Measurements from ENCODE around the gene AKT3. TPM values are rescaled to one million over a fixed set of nuclear protein-coding genes. Genes with fewer than 3 reads are reported as not detected.

AKT3 gene
- polyA plus RNA-seq, 1 donor (not counting 4 experiments of a cell fraction or from before 2014, with no cell fraction given): 2.9 TPM

DNA sequence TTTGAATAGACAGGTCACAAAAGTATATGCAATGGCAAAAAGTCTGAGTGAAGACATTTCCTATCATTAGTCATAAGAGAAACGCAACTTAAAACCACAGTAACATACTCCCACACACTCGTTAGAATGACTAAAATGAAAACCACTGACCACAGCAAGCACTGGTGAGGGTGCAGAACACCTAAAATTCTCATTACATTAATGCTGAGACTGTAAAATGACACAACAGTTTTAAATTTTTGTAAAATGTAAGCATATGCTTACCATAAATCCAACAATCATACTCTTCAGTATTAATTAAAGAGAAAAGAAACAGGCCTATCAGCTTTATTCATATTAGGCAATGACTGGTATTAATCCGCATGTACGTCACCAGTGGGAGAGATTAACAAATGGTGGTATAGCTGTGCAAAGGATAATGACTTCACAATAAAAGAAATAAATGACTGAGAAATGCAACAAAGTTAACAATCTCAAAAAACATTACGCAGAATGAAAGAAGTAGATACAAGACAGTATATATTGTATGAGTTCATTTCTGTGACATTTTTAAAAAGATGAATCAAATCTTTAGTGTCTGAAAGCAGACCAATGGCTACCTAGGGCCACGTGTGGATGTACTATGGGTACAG, 253.5 kb downstream of the AKT3 start:
- Histone ChIP-seq H3K4me1 (ENCODE audit: control insufficient read depth, extremely low read depth, insufficient read depth, low read length) (peaks cover 23% of the 10 kb centered on the region), H3K9me1 (ENCODE audit: control insufficient read depth, extremely low read depth, insufficient read depth, low read length) (no peaks in the 10 kb centered on the region), H3K4me2 (ENCODE audit: control insufficient read depth, extremely low read depth, insufficient read depth, low read depth, low read length) (peak overlapping the region; percentile 29), H3K9ac (ENCODE audit: control insufficient read depth, extremely low read depth, insufficient read depth, low read length) (no peak overlapping the region), H3K4me3 (ENCODE audit: control insufficient read depth in 2 of 3, extremely low read depth in 1 of 3, insufficient read depth in 2 of 3, low read depth in 1 of 3, low read length in 3 of 3) (no peak overlapping the region), H3K27me3 (ENCODE audit: control insufficient read depth, extremely low read depth, insufficient read depth, low read length) (no peaks in the 10 kb centered on the region), H3K27ac (ENCODE audit: control insufficient read depth, insufficient read depth, low read length) (peak overlapping the region; percentile 46), H4K20me1 (ENCODE audit: control insufficient read depth, extremely low read depth, insufficient read depth, low read length) (no peaks in the 10 kb centered on the region), H3K79me2 (ENCODE audit: control insufficient read depth, insufficient read depth, low read length) (no peaks in the 10 kb centered on the region), H2AFZ (ENCODE audit: control insufficient read depth, low read length) (no peak overlapping the region), H3K9me3 (ENCODE audit: control insufficient read depth, low read depth, low read length) (no peaks in the 10 kb centered on the region), H3K36me3 (ENCODE audit: control insufficient read depth in 2 of 2, extremely low read depth in 1 of 2, insufficient read depth in 2 of 2, low read length in 2 of 2) (no peaks in the 10 kb centered on the region)
- no peak for TF ChIP-seq EZH2 (IDR thresholded peaks at IDR 0.05; ENCODE audit: low read length)
- TF ChIP-seq, protein P1, sequence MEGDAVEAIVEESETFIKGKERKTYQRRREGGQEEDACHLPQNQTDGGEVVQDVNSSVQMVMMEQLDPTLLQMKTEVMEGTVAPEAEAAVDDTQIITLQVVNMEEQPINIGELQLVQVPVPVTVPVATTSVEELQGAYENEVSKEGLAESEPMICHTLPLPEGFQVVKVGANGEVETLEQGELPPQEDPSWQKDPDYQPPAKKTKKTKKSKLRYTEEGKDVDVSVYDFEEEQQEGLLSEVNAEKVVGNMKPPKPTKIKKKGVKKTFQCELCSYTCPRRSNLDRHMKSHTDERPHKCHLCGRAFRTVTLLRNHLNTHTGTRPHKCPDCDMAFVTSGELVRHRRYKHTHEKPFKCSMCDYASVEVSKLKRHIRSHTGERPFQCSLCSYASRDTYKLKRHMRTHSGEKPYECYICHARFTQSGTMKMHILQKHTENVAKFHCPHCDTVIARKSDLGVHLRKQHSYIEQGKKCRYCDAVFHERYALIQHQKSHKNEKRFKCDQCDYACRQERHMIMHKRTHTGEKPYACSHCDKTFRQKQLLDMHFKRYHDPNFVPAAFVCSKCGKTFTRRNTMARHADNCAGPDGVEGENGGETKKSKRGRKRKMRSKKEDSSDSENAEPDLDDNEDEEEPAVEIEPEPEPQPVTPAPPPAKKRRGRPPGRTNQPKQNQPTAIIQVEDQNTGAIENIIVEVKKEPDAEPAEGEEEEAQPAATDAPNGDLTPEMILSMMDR (optimal IDR thresholded peaks at IDR 0.05 in 1 of 3, IDR thresholded peaks at IDR 0.05 in 1 of 3, conservative IDR thresholded peaks at IDR 0.05 in 1 of 3; ENCODE audit: extremely low read depth in 1 of 3, insufficient read depth in 2 of 3, low read length in 3 of 3): no peak
- DNase-seq (ENCODE audit: low read depth, low spot score) (peak; percentile 23), FAIRE-seq (peak; percentile 34)
- dilution Hi-C loops (cut with MboI; ENCODE audit: extremely low pct_ligation_motif_present, low sequenced_read_pairs): no loop called here

DNA sequence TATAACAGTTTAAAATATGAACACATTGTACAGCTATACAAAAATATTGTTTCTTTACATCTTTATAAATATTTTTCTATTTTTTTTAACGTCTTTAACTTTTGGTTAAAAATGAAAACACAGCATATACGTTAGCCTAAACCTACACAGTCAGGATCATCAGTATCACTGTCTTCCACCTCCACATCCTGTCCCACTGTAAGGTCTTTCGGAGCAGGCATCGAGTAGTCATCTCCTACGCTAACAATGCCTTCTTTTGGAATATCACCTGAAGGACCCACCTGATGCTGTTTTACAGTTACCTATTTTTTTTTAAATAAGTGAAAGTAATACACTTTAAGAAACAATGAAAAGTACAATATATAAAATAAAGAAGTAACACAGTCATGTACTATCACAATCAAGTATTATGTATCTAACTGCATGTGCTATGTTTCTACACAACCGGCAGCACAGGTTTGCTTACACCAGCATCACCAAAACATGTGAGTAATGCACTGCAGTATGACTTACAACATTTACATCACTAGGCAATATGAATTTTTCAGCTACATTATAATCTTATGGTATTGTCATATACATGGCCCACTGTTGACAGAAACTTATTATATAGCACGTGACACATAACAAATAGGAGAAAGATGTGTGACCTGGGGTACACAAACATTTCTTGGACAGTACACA, 254.4 kb downstream of the AKT3 start:
- Histone ChIP-seq H3K4me1 (ENCODE audit: control insufficient read depth, extremely low read depth, insufficient read depth, low read length) (peaks cover 23% of the 10 kb centered on the region), H2AFZ (ENCODE audit: control insufficient read depth, low read length) (no peak overlapping the region), H3K4me3 (ENCODE audit: control insufficient read depth in 2 of 3, extremely low read depth in 1 of 3, insufficient read depth in 2 of 3, low read depth in 1 of 3, low read length in 3 of 3) (no peak overlapping the region), H4K20me1 (ENCODE audit: control insufficient read depth, extremely low read depth, insufficient read depth, low read length) (no peaks in the 10 kb centered on the region), H3K27ac (ENCODE audit: control insufficient read depth, insufficient read depth, low read length) (peak overlapping the region; percentile 46), H3K4me2 (ENCODE audit: control insufficient read depth, extremely low read depth, insufficient read depth, low read depth, low read length) (peak overlapping the region; percentile 29), H3K9me1 (ENCODE audit: control insufficient read depth, extremely low read depth, insufficient read depth, low read length) (no peaks in the 10 kb centered on the region), H3K36me3 (ENCODE audit: control insufficient read depth in 2 of 2, extremely low read depth in 1 of 2, insufficient read depth in 2 of 2, low read length in 2 of 2) (no peaks in the 10 kb centered on the region), H3K9ac (ENCODE audit: control insufficient read depth, extremely low read depth, insufficient read depth, low read length) (no peak overlapping the region), H3K9me3 (ENCODE audit: control insufficient read depth, low read depth, low read length) (no peaks in the 10 kb centered on the region), H3K27me3 (ENCODE audit: control insufficient read depth, extremely low read depth, insufficient read depth, low read length) (no peaks in the 10 kb centered on the region), H3K79me2 (ENCODE audit: control insufficient read depth, insufficient read depth, low read length) (no peaks in the 10 kb centered on the region)
- no peak for DNase-seq (ENCODE audit: low read depth, low spot score)
- no peak for FAIRE-seq
- TF ChIP-seq, protein P1 (optimal IDR thresholded peaks at IDR 0.05 in 1 of 3, IDR thresholded peaks at IDR 0.05 in 1 of 3, conservative IDR thresholded peaks at IDR 0.05 in 1 of 3; ENCODE audit: extremely low read depth in 1 of 3, insufficient read depth in 2 of 3, low read length in 3 of 3): no peak
- TF ChIP-seq EZH2 (IDR thresholded peaks at IDR 0.05; ENCODE audit: low read length): no peak
- dilution Hi-C loops (cut with MboI; ENCODE audit: extremely low pct_ligation_motif_present, low sequenced_read_pairs): no loop called here
